Measurements from ENCODE around the gene ZYG11A.

ZYG11A gene

DNA sequence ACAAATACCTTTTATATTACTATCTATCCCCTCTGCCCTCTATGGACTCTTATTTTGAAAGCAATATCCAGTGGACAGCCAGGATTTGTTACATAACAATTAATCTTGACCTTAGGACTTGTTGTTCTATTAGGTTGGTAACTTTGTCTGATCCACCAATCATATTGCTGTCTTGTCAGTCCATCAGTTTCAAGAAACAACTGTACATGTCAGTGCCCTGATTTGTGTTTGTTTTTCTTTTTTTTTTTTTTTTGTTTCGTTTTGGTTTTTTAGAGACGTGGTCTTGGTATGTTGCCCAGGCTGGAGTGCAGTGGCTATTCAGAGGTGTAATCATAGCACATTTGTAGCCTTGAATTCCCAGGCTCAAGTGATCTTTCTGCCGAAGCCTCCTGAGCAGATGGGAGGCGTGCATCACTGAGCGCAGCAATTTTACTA is 83.0 kb downstream of the ZYG11A start:
- no peak overlapping the region for H3K4me3 ChIP-seq (ENCODE audit: low read depth, low read length)
- TF ChIP-seq, protein P1, sequence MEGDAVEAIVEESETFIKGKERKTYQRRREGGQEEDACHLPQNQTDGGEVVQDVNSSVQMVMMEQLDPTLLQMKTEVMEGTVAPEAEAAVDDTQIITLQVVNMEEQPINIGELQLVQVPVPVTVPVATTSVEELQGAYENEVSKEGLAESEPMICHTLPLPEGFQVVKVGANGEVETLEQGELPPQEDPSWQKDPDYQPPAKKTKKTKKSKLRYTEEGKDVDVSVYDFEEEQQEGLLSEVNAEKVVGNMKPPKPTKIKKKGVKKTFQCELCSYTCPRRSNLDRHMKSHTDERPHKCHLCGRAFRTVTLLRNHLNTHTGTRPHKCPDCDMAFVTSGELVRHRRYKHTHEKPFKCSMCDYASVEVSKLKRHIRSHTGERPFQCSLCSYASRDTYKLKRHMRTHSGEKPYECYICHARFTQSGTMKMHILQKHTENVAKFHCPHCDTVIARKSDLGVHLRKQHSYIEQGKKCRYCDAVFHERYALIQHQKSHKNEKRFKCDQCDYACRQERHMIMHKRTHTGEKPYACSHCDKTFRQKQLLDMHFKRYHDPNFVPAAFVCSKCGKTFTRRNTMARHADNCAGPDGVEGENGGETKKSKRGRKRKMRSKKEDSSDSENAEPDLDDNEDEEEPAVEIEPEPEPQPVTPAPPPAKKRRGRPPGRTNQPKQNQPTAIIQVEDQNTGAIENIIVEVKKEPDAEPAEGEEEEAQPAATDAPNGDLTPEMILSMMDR (IDR thresholded peaks at IDR 0.05; ENCODE audit: insufficient read depth, low read depth, low read length, missing control alignments) = no peak
- no peak for DNase-seq (ENCODE audit: low read depth)

DNA sequence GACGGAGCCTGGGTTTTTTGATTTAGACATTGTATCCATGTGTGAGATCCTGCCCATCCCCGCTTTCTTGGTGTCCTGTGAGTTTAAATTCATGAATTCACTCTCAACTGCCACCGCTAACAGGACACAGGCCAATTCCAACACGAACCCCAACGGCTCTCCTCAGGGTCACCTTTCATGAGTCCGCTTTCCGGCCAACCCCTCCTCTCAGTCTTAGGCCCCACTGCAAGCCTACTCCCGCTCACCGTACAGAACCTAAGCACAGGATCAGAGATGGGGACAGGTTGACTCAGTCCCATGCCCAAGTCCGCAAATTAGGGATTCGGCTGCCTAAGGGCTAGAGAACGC is 84.3 kb downstream of the ZYG11A start:
- no peak for DNase-seq (ENCODE audit: low read depth)
- peak overlapping the region; percentile 91 for H3K4me3 ChIP-seq (ENCODE audit: low read depth, low read length)
- TF ChIP-seq, protein P1 (IDR thresholded peaks at IDR 0.05; ENCODE audit: insufficient read depth, low read depth, low read length, missing control alignments) = no peak

DNA sequence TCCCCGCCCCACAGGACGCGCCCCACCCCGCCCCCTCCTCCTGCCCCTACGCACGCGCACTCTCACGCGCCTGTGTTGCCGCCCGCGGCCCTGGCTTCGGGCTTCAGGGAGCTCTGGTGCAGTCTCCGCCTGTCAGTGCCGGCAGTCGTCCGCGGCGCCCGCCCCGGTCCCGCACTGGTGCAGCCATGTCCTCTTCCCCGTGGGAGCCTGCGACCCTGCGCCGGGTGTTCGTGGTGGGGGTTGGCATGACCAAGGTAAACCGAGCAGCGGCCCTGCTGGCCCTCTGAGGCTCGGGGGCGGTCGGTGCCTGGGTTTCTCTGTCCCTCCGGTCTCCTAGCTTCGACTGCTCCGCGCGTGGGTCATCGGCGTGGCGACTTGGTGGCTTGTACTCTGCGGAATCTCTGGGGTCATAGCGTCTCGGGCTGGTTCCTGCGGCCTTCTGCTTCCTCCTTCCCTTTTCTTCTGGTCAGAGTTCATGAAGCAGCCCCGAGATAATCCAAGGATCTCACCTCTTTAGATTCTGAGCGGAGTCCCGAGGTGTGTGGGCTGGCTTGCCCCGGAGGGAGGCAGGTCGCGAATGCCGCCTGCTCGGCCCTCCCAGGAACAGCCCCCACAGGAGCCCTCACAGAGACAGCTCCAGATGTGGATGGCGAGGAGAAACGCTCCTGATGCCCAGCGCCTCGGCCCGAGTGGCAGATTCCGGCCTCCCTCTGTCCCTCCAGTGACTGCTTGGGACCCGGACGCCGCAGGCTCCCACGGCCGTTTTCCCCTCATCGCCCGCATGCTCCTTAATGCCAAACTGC is 84.9 kb downstream of the ZYG11A start, which contains the start of gene SCP2:
Gene SCP2, plus strand, starts transcription at position 65 of the 803 bp plus-strand sequence. Its CDS starts 121 bp downstream, at position 186.
- TF ChIP-seq, protein P1 (IDR thresholded peaks at IDR 0.05; ENCODE audit: insufficient read depth, low read depth, low read length, missing control alignments) = no peak
- H3K4me3 ChIP-seq (ENCODE audit: low read depth, low read length) = peak within 1 kb of the TSS; percentile 91
- DNase-seq (ENCODE audit: low read depth) = peak; percentile 84

DNA sequence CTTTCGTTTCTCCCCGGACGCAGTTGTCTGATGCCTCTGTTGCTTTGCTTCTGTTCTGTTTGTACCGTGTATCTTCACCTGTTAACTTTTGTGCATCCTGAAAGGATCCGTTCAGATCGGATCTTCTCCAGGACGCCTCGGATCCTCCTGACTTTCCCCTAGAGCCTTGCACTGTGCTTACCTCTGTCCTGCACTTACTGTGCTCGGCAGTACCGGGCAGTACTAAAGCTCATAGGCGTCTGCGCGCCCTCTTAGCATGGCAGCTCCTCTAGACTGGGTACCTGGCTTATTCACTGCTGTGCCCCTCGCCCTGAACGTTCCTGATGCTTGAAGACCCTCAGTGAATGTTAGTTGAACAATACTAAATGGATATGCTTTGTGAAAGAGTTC is 85.5 kb downstream of the ZYG11A start:
- peak overlapping the region; percentile 91 for H3K4me3 ChIP-seq (ENCODE audit: low read depth, low read length)
- DNase-seq (ENCODE audit: low read depth) = no peak
- TF ChIP-seq, protein P1 (IDR thresholded peaks at IDR 0.05; ENCODE audit: insufficient read depth, low read depth, low read length, missing control alignments) = no peak

DNA sequence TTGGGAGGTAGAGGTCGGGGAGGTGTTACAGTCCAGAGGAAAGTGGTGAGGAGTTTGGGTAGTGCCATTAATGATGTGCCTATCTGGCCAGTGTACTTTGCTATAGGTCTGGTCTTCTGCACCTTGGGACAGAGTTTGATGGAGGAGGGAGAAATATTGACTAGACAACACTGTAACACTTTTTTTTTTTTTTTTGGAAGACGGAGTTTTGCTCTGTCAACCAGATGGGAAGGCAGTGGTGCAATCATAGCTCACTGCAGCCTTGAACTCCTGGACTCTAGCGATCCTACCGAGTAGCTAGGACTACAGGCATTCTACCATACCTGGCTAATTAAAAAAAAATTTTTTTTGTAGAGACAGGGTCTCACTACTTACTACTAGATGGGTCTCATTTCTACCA is 86.5 kb downstream of the ZYG11A start:
- H3K4me3 ChIP-seq (ENCODE audit: low read depth, low read length) = no peak overlapping the region
- TF ChIP-seq, protein P1 (IDR thresholded peaks at IDR 0.05; ENCODE audit: insufficient read depth, low read depth, low read length, missing control alignments) = no peak
- no peak for DNase-seq (ENCODE audit: low read depth)

DNA sequence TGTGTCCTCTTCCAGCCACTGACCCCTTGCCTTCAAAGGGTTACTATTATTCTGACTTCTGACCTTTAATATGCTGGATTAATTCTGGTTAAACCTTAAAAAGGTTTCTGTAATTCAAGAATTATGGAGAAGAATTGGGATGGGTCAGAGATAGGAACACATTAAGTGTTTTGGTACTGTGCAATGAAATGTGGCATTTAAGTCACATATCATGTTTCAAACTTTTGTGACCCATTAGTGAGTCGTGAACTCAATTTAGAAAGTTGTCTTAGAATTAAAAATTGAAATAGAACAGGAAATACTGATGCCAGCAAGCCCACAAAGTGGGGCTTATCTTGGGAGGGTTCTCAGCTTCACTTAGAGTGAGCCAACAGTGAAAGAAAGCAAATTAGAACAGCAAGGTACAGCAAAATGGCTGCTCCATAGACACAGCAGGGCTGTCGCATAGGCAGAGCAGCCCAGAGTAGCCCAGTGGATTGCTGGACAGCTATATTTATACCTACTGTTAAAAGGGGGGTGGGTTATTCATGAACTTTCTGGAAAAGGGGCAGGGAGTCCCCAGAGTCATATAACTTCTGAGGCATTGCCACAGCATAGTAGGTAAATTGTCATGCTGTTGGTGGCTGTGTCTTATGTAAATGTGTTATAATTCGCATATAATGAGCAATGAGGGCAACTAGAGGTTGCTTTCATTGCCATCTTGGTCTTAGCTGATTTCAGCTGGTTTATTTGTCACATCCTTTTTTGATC is 95.0 kb downstream of the ZYG11A start:
- TF ChIP-seq, protein P1 (IDR thresholded peaks at IDR 0.05; ENCODE audit: insufficient read depth, low read depth, low read length, missing control alignments) = no peak
- DNase-seq (ENCODE audit: low read depth) = no peak
- no peak overlapping the region for H3K4me3 ChIP-seq (ENCODE audit: low read depth, low read length)

Data from GM12865 (cell line).